GM18508 (cell line): ENCODE measurements around the gene XPO4.
"Not testable (repeated sequence)": the region's sequence is repeated elsewhere in the genome, so short reads cannot be mapped to it uniquely, and the experiment has no call there.

Source experiments
- ATAC-seq: cut with Tn5 transposase; IDR thresholded peaks from one replicate; pipeline ENCODE4 v1.9.1; 2021; ENCODE audit warnings: moderate number of reproducible peaks; ENCODE audit not compliant: insufficient read depth, unreplicated experiment

Gene XPO4

GRCh38 chr13:20902438-20903163 is at the start of gene XPO4:
Gene XPO4, minus strand, starts transcription at chr13:20902746. Its CDS starts 8 bp downstream, at chr13:20902738.
- peak; percentile 71 for ATAC-seq

- ATAC-seq, result not testable (repeated sequence)
Measured at GRCh38 chr13:20948001-20948400, 45.5 kb upstream of the XPO4 start.

- no peak for ATAC-seq
Measured at GRCh38 chr13:20945952-20946383, 43.4 kb upstream of the XPO4 start.

DNA sequence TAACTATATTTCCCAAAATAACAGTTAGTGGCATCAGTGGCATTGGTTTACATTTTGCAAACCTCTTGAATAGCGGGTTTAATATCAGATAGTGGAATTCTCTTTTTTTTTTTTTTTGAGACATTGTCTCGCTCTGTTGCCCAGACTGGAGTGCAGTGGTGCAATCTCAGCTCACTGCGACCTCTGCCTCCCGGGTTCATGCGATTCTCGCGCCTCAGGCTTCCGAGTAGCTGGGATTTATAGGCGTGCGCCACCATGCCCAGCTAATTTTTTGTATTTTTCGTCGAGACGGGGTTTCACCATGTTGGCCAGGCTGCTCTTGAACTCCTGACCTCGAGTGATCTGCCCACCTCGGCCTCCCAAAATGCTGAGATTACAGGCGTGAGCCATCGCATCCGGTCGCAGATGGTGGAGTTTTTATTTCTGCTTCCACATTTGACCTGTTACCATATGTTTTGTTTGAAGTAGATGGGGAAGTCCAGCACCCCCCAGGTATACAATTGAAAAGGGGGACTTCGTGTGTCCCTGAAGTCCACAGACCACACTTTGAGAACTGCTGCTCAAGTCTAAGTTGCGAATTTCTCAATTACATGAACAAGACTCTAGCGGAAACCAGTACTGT is 40.5 kb upstream of the XPO4 start:
- ATAC-seq, result no peak

GRCh38 chr13:20940511-20940910 is 38.0 kb upstream of the XPO4 start:
- ATAC-seq, result not testable (repeated sequence)

GRCh38 chr13:20940083-20940482 is 37.5 kb upstream of the XPO4 start:
- ATAC-seq, result no peak

DNA sequence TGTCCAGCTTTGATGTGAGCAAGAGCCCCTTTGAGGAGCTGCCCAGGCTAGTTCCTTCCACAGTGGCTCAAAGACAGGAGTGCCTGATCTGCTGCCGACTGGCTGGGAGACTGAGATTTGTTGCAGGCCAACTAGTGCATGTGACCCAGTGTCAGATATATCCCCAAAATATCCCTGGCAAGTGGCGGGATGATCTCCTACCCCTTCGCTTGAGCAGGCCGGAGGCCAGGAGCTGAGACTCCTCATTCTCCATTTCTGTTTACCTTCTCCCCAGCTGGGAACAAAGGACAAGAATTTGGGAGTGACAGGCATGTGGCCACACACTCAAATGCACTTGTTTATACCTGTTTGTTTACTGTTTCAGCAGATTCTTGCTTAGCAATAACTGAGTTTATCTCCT is 37.1 kb upstream of the XPO4 start:
- no peak for ATAC-seq

- no peak for ATAC-seq
Measured at GRCh38 chr13:20938302-20938701, 35.8 kb upstream of the XPO4 start.

DNA sequence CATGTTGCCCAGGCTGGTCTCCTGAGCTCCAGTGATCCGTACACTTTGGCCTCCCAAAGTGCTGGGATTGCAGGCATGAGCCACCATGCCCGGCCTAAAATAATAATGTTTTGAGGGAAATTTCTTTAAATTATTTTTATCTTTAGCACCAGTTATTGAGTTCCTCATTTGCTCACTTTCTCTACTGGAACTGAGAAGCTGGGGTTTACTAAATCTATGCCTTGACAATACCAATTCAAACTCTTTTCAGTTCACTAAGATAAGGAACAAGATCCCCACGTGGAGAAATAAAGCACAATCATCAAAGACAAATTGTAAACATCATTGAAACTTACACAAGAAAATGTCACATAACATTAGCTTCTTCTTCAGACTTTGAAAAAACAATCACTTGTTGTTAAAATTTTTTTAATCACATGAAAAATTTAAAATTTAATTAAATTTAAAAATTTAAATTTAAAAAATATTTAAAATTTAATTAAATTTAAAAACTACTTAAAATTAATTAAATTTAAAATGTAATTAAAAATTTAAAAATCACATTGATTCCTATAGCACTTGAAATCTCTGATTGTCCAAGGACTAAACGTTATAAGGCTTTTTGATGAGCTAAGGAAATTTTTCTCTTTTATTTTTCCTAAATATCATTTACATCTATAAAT is 25.2 kb upstream of the XPO4 start:
- no peak for ATAC-seq

- not testable (repeated sequence) for ATAC-seq
Measured at GRCh38 chr13:20925395-20925790, 22.8 kb upstream of the XPO4 start.

DNA sequence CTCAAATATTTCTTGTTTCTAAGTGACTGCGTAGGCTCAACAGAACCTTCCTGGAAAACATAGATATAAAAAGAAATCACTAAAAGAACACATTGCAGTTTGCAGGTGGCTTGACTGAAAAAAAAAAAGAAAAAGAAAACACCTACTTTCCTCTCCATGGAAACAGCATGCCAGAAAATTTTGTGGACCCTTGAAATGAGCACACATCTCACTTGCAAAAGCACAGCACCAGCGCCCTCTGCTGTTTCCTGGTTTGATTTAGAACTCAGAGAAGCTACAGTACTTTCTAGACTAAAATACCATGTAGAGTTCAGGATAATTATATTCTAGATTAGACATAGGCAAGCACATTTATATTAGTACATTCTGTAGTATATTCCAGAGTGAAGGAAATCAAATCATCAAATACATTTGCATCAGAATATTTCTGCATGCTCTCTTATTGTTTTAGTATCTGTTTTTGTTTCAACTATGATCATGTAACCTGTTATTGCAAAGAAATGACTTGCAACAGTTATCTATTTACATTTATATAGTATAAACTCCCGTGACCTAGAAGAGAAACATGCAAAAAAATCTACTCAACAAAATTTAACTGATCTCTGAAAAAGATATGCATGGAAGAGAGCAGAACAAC is 22.3 kb upstream of the XPO4 start:
- ATAC-seq, result no peak

DNA sequence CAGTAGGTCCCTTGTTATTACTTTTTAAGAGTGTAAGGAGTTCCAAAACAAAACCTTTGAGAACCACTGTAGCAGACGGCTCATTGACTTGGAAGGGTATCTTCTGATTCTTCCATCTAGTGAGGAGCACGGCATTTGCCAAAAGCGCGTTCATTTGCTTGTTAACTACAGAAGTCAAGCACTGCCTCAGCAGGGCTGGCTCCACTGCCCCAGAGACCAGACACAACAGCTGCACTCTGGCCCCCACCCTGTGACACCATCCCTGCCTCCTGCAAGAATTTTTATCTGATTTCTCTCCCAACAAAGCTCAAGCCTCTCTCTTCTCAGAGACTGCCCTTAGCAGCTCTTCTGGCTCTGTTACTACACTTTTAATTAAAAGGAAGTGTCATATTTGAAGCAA is 20.7 kb upstream of the XPO4 start:
- no peak for ATAC-seq

DNA sequence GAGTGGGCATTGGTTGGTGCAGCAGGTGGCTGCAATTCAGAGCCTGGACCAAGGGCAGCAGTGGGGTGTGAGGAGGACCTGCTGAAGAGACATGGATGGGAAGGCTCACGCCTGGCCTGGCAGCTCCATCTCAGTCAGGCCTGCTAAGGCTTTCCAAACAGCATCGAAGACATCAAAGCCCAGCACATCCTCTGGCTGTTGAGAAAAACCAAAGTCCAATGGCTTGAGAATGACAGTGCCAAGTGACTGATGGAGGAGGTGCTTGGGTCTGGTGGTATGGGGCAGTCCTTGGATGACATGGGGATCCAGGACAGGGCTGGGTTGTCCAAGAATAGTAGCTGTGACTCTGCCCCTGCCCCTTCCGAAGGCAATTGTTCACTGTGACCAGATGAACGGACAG is 19.0 kb upstream of the XPO4 start:
- no peak for ATAC-seq

DNA sequence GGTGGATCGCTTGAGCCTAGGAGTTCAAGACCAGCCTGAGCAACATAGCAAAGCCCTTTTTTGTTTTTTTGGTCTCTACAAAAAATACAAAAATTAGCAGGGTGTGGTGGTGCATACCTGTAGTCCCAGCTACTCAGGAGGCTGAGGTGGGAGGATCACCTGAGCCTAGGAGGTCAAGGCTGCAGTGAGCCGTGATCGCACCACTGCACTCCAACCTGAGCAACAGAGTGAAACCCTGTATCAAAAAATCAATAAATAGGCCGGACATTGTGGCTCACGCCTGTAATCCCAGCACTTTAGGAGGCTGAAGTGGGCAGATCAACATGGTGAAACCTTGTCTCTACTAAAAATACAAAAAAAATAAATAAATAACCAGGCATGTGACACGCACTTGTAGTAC is 13.1 kb upstream of the XPO4 start:
- not testable (repeated sequence) for ATAC-seq

GRCh38 chr13:20911037-20911436 is 8.5 kb upstream of the XPO4 start:
- no peak for ATAC-seq

- no peak for ATAC-seq
Measured at GRCh38 chr13:20908714-20909497, 6.4 kb upstream of the XPO4 start.

DNA sequence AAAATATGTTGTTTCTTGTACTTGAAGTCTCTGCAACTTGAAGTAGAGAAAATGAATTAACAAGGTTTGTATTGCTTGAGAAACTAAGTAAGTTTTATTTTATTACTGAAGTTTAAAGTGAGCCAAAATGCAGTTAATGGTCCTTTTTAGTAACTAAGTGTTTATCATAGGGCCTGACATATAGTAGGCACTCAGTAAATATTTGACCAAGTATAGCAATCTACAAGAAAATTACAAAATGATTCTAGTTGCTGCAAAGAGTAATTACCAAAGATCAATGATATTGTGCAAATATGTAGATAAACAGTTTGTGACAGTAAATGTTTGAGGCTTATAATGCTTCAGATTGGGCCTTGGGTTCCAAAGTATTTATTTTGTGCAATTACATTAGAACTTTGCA is 2.4 kb upstream of the XPO4 start:
- no peak for ATAC-seq

- no peak for ATAC-seq
Measured at GRCh38 chr13:20903164-20903475, 574 bp upstream of the XPO4 start.

- peak; percentile 23 for ATAC-seq
Measured at GRCh38 chr13:20901668-20902437, 693 bp downstream of the XPO4 start.

DNA sequence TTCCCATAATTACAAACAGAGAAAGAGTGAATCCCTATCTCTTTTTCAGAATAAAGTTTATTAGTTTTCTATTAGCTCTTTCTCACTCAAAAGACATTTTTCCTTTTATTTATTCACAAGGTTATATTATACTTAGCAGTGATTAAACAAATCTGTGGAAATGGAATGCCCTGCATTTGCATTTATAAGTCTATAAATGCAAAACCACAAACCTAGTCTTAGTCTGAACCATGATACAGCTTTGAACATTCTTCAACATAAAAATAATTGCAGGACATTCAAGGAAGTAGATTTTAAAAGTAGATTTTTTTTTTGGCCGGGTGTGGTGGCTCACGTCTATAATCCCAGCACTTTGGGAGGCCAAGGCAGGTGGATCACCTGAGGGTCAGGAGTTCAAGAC is 8.3 kb downstream of the XPO4 start:
- no peak for ATAC-seq
